Stimulated activated CD4-positive, alpha-beta T cell treated with anti-CD3 and anti-CD28 coated beads, TNF-alpha, amount 100 ng/mL, for 48 hours (primary cell): ENCODE data around the gene TNFAIP8L3.
A peak's percentile ranks its signal among the peaks of the same experiment; 100 is the strongest.

Source experiments
- DNase-seq, 3 donors: peaks; one replicate each; pipeline ENCODE4 v3.0.0-alpha.2; 2020; ENCODE audit warnings: low read depth in 3 of 3

TNFAIP8L3 gene

GRCh38 chr15:51089699-51090453 lies 4.8 kb downstream of the TNFAIP8L3 start:
- DNase-seq: no peak

GRCh38 chr15:51089041-51089440 lies 5.7 kb downstream of the TNFAIP8L3 start:
- DNase-seq: no peak

- no peak for DNase-seq
Measured at GRCh38 chr15:51088585-51088984, 6.1 kb downstream of the TNFAIP8L3 start.

GRCh38 chr15:51087513-51087912 lies 7.2 kb downstream of the TNFAIP8L3 start:
- no peak for DNase-seq

GRCh38 chr15:51086409-51086808 lies 8.3 kb downstream of the TNFAIP8L3 start:
- DNase-seq: no peak

- DNase-seq: no peak
Measured at GRCh38 chr15:51085764-51086163, 8.9 kb downstream of the TNFAIP8L3 start.

GRCh38 chr15:51083641-51084166 lies 11.0 kb downstream of the TNFAIP8L3 start:
- no peak for DNase-seq

GRCh38 chr15:51082246-51082645 lies 12.5 kb downstream of the TNFAIP8L3 start:
- no peak for DNase-seq

- no peak for DNase-seq
Measured at GRCh38 chr15:51080286-51080685, 14.4 kb downstream of the TNFAIP8L3 start.

- no peak for DNase-seq
Measured at GRCh38 chr15:51079226-51079625, 15.5 kb downstream of the TNFAIP8L3 start.

GRCh38 chr15:51077221-51078153 lies 17.2 kb downstream of the TNFAIP8L3 start:
- DNase-seq: peak; percentile 35 to 63 (median 47)

GRCh38 chr15:51076524-51077220 lies 18.0 kb downstream of the TNFAIP8L3 start:
- DNase-seq: no peak

- no peak for DNase-seq
Measured at GRCh38 chr15:51075826-51076523, 18.7 kb downstream of the TNFAIP8L3 start.

GRCh38 chr15:51075364-51075763 lies 19.3 kb downstream of the TNFAIP8L3 start:
- DNase-seq: no peak

- no peak for DNase-seq
Measured at GRCh38 chr15:51074926-51075325, 19.8 kb downstream of the TNFAIP8L3 start.

- no peak for DNase-seq
Measured at GRCh38 chr15:51071578-51071977, 23.1 kb downstream of the TNFAIP8L3 start.

- DNase-seq: no peak
Measured at GRCh38 chr15:51069983-51070382, 24.7 kb downstream of the TNFAIP8L3 start.

- no peak for DNase-seq
Measured at GRCh38 chr15:51067510-51067909, 27.2 kb downstream of the TNFAIP8L3 start.

GRCh38 chr15:51065781-51066180 lies 28.9 kb downstream of the TNFAIP8L3 start:
- no peak for DNase-seq

GRCh38 chr15:51065261-51065660 lies 29.4 kb downstream of the TNFAIP8L3 start:
- no peak for DNase-seq

GRCh38 chr15:51062736-51063135 lies 32.0 kb downstream of the TNFAIP8L3 start:
- no peak for DNase-seq
